DMS153 treated with DMSO at 0.1 percent for 48 hours (cell line): ENCODE data around the gene CNTNAP5.

Experiments used
- DNase-seq: peaks from one replicate; lab custom pipeline; 2025; ENCODE audit not compliant: unreplicated experiment; lab: John Stamatoyannopoulos, UW

Gene CNTNAP5

GRCh38 chr2:124258140-124258880 lies 233.2 kb downstream of the CNTNAP5 start:
- no peak for DNase-seq

GRCh38 chr2:124261456-124261855 lies 236.4 kb downstream of the CNTNAP5 start:
- no peak for DNase-seq

- no peak for DNase-seq
Observed at GRCh38 chr2:124264551-124265091, 239.5 kb downstream of the CNTNAP5 start.

DNA sequence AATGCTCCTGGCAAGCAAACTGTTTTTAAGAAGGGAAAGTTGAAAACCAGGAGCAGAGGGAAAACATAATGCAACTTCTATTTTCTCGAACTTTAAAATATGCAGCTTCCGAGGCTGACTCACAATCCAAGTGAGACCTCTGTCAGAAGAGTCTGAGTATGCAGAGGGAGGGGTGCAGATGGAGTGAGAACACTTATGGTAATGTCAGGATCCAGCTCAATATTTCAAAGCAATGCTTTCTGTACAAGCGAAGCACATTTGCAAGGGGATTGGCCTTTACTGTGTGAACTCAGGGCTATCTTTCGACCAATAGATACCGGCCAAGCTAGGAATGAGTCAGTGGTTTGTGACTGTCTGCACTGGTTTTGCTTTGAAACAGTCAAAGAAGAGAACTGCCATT lies 242.7 kb downstream of the CNTNAP5 start:
- no peak for DNase-seq

DNA sequence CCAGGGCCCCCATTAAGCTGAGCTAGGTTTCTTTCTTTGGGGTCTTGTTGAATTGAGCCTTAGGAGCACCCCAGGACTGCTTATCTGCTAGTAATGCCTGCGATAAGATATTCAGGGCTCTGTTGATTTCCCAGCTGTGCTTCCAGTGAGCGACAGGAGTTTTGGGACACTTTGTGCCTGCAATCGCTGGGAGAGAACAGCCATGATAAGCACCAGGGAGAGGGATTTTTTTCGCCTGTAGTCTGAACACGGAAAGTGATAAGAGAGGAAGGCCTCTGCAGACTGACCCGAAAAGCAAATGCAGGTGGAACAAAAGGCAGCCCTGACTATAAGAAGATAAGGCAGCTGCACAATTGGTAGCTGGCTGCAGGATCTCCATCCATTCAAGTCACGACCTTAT lies 244.3 kb downstream of the CNTNAP5 start:
- DNase-seq: no peak

GRCh38 chr2:124272261-124272841 lies 247.3 kb downstream of the CNTNAP5 start:
- no peak for DNase-seq

GRCh38 chr2:124281541-124281940 lies 256.5 kb downstream of the CNTNAP5 start:
- DNase-seq: no peak

GRCh38 chr2:124283096-124283495 lies 258.0 kb downstream of the CNTNAP5 start:
- peak; percentile 39 for DNase-seq

DNA sequence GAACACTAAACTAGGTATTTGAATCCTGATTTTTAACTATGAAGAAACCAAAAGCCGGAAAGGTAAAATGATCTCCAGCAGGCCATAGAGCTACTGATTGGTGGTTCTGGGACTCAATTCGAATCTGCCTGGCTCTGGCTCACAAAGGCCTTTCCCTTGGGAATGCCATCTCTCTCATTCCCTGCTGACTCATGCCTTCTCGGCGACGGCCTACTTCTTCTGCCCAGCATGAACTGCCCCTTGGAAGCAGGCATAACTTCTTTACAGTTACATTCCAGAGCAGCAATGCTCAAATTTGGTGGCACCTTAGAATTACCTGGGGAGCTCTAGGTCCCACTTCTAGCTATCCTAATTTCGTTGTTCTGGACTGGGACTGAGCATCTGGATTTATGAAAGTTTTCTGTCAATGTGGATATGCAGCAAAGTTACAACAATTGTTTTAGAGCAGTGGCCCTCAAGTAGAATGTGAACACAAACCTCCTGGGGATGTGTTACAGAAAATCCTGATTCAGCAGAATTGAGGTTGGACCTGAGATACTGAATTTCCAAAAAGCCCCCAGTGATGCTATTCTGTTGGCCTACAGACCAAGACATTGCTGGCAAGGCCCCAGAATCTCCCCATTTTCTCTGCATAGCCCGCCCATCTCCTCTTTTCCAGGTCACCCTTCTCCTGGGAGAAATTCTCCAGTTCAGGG lies 261.1 kb downstream of the CNTNAP5 start:
- DNase-seq: no peak

DNA sequence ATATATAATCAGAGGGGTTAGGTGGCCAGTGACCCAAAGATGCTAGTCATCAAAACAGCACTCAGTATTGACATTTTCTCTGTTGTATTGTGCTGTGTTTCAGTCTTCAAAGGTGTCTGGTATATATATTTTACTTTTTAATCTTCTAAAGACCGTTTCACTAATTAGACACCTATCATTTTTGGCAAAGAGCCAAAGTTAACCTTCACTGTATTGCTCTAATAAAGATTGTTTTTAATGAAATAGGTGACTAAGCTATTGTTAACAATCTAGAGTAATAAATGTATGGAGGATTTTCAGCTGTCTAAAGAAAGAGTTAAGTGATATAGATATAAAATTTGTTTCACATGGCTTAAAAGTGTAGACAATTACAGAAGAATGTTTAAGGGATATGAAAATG lies 264.0 kb downstream of the CNTNAP5 start:
- no peak for DNase-seq

- no peak for DNase-seq
Observed at GRCh38 chr2:124289615-124290014, 264.5 kb downstream of the CNTNAP5 start.

- no peak for DNase-seq
Observed at GRCh38 chr2:124296470-124296869, 271.4 kb downstream of the CNTNAP5 start.

DNA sequence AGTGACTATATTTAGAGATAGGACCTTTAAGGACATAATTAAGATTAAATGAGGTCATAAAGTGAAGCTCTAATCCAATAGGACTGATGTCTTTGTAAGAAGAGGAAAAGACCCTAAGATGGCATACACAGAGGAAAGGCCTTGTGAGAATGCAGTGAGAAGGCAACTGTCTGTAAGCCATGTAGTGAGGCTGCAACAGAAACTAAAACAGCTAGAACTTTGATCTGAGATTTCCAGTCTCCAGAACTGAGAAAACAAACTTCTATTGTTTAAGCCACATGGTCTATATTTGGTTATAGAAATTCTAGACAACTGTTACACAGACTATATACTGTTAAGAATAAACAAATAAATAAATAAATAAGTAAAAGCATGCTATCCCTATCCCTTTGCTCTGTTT lies 276.8 kb downstream of the CNTNAP5 start:
- DNase-seq: no peak

DNA sequence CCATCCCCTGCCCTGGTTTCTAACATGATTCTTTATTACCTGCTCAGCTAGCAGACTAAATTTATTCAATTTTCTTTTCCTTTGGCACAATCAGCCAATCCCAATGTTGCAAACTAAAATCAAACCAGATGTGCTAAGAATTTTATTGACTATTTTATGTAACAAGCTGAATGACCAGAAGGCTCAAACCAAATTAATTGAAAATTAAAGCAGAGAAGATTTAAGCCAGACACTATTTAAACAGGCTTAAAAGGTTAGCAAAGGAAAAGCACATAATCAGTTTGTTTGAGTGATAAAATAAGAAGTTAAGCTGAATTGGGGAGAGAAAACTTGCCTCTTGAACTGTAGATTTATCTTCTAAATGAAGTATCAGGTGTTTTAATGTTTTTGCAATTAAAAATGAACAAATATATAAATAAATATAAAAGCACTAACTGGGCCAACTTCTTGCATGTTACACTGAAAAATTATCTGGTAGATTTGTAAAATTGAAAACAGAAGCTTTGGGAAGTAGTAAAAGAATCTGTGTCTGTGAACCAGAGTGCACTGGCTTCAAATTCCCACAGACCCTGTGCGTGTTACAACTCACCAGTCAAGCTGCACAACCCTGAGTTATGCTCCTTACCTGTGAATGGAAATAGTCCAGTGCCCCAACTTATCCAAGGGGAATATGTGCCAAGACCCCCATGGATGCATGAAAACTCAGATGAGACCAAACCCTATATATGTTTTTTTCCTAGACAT lies 283.4 kb downstream of the CNTNAP5 start:
- DNase-seq: no peak

DNA sequence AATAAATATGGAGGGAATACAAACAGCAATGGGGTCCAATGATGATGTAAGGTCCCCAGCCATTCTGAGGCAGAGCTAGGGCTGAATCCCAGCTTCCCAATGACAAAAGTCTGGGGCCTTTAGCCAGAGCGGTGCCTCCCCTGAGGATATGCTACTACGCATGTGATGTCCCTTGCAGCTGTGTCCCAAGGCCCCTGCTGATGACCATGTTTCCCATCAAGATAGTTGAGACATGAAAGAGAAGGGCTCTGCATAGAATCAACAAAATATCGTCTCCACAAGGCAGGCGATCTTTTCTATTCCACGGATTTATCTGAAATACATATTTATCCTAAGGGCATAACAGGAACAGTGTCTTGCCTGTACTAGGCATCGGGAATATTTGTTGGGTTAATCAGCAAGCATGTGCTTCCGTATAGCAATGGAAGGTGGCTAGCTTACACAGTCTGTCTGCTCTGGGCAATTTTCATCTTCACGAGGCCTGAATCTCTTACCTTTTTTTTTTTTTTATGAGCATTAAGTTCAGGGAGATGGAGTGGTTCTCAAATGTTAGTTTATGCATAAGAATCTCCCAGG lies 284.6 kb downstream of the CNTNAP5 start:
- DNase-seq: no peak

GRCh38 chr2:124310671-124311070 lies 285.6 kb downstream of the CNTNAP5 start:
- no peak for DNase-seq

DNA sequence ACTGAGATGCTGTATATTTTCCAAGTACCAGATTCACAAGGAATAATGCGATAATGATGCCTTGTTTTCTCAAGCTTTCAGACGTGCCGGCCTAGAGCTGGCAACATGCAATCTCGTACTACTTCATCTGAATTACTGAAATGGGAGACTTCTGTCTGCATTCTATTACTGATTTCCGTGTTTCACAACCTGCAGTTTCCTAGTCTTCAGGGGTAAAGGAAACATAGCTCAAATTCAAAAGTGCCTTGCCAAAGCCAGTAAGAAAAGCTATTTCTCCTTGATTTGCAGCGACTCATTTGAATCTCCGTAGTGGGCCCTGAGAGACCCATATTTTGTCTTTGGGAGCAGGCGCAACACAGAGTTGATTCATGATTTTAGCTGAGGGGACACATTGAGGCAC lies 289.0 kb downstream of the CNTNAP5 start:
- DNase-seq: no peak

- DNase-seq: no peak
Observed at GRCh38 chr2:124315221-124315880, 290.3 kb downstream of the CNTNAP5 start.

- no peak for DNase-seq
Observed at GRCh38 chr2:124316133-124316532, 291.0 kb downstream of the CNTNAP5 start.

GRCh38 chr2:124316881-124317605 lies 292.0 kb downstream of the CNTNAP5 start:
- DNase-seq: peak; percentile 9
